Measurements from ENCODE around the gene MYBBP1A. TPM values are rescaled to one million over a fixed set of nuclear protein-coding genes. Genes with fewer than 3 reads are reported as not detected.

Gene MYBBP1A
- total and polyA plus RNA-seq, 2 of the 13 experiments (the other 11 are each of a cell fraction or from before 2014, with no cell fraction given) = 18.6 to 54.8 TPM

GRCh38 chr17:4554997-4555799, at the start of gene MYBBP1A (continued):
- TF ChIP-seq ZNF674 (CRISPR knock-in tag; IDR thresholded peaks at IDR 0.05; ENCODE audit: low read depth) (no peak), ZNF773 (CRISPR knock-in tag; IDR thresholded peaks at IDR 0.05; ENCODE audit: borderline replicate concordance) (no peak), RELA (CRISPR knock-in tag; IDR thresholded peaks at IDR 0.05) (no peak), ZBTB37 (CRISPR knock-in tag; IDR thresholded peaks at IDR 0.05) (peak; percentile 53; the same call in 1 of the 2 replicates), U2AF1 (optimal IDR thresholded peaks at IDR 0.05; ENCODE audit: low read depth, low read length) (no peak), SNRNP70 (IDR thresholded peaks at IDR 0.05; ENCODE audit: low read depth, low read length) (no peak), SP140L (CRISPR knock-in tag; IDR thresholded peaks at IDR 0.05; ENCODE audit: borderline replicate concordance) (no peak), HHEX (CRISPR knock-in tag; IDR thresholded peaks at IDR 0.05) (no peak), TFAP4 (IDR thresholded peaks at IDR 0.05; ENCODE audit: borderline replicate concordance, low read depth) (peak; percentile 28; the same call in 1 of the 2 replicates), ZNF274 (CRISPR knock-in tag; IDR thresholded peaks at IDR 0.05) (peak; percentile 84), RBFOX2 (IDR thresholded peaks at IDR 0.05; ENCODE audit: low read depth, low read length) (peak; percentile 91), SRF (IDR thresholded peaks at IDR 0.05; ENCODE audit: low read depth, low read length) (no peak), SIX1 (CRISPR knock-in tag; IDR thresholded peaks at IDR 0.05; ENCODE audit: borderline replicate concordance) (no peak), CC2D1A (CRISPR knock-in tag; IDR thresholded peaks at IDR 0.05) (no peak), PHF21A (CRISPR knock-in tag; IDR thresholded peaks at IDR 0.05) (peak; percentile 68), MXD3 (CRISPR knock-in tag; IDR thresholded peaks at IDR 0.05) (peak; percentile 98), PCBP1 (IDR thresholded peaks at IDR 0.05; ENCODE audit: borderline replicate concordance, low read depth, low read length) (no peak), ZNF280B (CRISPR knock-in tag; IDR thresholded peaks at IDR 0.05; ENCODE audit: borderline replicate concordance) (no peak; the same call in none of the 2 replicates), TBX3 (IDR thresholded peaks at IDR 0.05; ENCODE audit: borderline replicate concordance) (no peak), ZNF839 (CRISPR knock-in tag; IDR thresholded peaks at IDR 0.05; ENCODE audit: borderline replicate concordance) (0 out of 2 replicates have a peak, but pooled peaks have one; percentile 5), MED8 (CRISPR knock-in tag; IDR thresholded peaks at IDR 0.05; ENCODE audit: insufficient replicate concordance) (peak; percentile 86), RORA (CRISPR knock-in tag; IDR thresholded peaks at IDR 0.05) (no peak)
- TF ChIP-seq, protein P1, sequence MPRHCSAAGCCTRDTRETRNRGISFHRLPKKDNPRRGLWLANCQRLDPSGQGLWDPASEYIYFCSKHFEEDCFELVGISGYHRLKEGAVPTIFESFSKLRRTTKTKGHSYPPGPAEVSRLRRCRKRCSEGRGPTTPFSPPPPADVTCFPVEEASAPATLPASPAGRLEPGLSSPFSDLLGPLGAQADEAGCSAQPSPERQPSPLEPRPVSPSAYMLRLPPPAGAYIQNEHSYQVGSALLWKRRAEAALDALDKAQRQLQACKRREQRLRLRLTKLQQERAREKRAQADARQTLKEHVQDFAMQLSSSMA (CRISPR knock-in tag; IDR thresholded peaks at IDR 0.05) = no peak; the same call in 1 of the 2 replicates
- TF ChIP-seq, protein P2, sequence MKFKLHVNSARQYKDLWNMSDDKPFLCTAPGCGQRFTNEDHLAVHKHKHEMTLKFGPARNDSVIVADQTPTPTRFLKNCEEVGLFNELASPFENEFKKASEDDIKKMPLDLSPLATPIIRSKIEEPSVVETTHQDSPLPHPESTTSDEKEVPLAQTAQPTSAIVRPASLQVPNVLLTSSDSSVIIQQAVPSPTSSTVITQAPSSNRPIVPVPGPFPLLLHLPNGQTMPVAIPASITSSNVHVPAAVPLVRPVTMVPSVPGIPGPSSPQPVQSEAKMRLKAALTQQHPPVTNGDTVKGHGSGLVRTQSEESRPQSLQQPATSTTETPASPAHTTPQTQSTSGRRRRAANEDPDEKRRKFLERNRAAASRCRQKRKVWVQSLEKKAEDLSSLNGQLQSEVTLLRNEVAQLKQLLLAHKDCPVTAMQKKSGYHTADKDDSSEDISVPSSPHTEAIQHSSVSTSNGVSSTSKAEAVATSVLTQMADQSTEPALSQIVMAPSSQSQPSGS (CRISPR knock-in tag; IDR thresholded peaks at IDR 0.05) = no peak
